Stimulated activated CD4-positive, alpha-beta T cell treated with anti-CD3 and anti-CD28 coated beads, TNF-alpha, amount 100 ng/mL, for 4 hours (primary cell): Measurements from ENCODE around the gene MATN4.

Source experiments
- DNase-seq, 3 experiments: peaks; one replicate each; pipeline ENCODE4 v3.0.0-alpha.2; 2020; ENCODE audit warnings: low read depth in 3 of 3

The MATN4 gene

DNA sequence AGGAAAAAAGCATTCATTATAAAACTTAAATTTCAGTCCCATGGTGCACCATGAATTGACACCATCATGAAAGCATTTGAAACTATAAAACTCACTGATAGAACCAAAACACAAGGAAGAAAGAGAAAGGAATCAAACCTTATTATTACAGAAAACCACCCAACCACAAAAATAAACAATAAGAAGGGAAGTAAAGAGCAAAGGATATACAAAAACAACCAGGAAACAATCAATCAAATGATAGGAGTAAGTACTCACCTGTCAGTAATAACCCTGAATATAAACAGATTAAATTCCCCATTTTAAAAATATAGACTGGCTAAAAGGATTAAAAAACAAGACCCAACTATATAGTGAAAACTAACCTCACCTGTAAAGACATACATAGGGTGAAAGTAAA is 59.5 kb downstream of the MATN4 start:
- no peak for DNase-seq

DNA sequence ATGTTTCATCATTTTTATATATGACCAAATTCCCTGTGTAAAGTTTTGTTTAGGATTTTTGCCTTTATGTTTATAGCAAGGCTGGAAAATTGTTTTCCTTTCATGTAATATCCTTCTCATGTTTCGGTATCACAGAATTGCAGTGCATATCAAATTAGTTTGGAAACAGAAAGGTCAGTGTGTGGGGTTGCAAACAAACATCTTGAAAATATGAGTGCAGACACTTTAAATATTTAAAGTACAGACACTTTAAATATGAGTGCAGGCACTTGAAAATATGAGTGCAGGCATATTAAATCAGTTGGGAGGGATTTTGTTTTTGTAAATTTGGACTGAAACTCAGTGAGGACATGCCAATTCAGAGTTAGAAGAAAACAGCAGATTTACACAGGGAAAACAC is 60.2 kb downstream of the MATN4 start:
- DNase-seq, result no peak

GRCh38 chr20:45246109-45246508 is 62.0 kb downstream of the MATN4 start:
- no peak for DNase-seq
